ENCODE data around the gene SULF2.

DNA sequence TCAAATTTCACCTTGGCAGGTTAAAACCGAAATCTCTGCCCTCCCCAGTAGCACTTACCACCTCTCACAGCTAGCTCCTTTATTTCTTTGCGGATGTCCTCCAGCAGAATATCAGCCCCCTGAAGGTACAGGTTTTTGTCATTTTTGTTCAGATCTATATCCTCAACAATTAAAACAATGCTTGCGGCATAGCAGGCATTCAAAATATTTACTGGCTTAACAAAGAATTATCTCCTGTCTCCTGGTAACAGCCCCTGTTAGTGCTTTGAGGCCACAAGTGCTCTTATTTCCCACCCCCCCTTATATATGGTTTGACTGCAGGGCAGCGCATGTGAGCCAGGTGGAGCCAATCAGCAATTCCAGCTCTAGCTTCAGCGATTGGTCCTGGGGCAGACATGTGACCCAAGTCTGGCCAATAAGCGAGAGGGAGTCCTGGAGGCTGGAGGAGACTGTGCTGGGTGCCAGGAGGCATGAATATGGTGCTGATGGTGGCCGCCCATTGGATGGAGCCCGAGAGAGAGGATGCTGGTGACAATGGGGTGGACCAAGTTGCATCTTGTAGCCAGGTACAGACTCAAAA is 21.0 kb downstream of the SULF2 start:
- TF ChIP-seq POLR2A (IDR thresholded peaks at IDR 0.05; ENCODE audit: low read depth, low read length): no peak
- TF ChIP-seq, protein P1, sequence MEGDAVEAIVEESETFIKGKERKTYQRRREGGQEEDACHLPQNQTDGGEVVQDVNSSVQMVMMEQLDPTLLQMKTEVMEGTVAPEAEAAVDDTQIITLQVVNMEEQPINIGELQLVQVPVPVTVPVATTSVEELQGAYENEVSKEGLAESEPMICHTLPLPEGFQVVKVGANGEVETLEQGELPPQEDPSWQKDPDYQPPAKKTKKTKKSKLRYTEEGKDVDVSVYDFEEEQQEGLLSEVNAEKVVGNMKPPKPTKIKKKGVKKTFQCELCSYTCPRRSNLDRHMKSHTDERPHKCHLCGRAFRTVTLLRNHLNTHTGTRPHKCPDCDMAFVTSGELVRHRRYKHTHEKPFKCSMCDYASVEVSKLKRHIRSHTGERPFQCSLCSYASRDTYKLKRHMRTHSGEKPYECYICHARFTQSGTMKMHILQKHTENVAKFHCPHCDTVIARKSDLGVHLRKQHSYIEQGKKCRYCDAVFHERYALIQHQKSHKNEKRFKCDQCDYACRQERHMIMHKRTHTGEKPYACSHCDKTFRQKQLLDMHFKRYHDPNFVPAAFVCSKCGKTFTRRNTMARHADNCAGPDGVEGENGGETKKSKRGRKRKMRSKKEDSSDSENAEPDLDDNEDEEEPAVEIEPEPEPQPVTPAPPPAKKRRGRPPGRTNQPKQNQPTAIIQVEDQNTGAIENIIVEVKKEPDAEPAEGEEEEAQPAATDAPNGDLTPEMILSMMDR (conservative IDR thresholded peaks at IDR 0.05; ENCODE audit: low read depth, low read length): no peak

Measured in IMR-90 (cell line).